ENCODE measurements around the gene BCAS1.

The BCAS1 gene

GRCh38 chr20:53957451-53958172 is 112.8 kb downstream of the BCAS1 start:
- DNase-seq: no peak

- no peak for DNase-seq
These were observed 114.2 kb downstream of the BCAS1 start for GRCh38 chr20:53956013-53956715.

GRCh38 chr20:53954723-53955658 is 115.4 kb downstream of the BCAS1 start:
- DNase-seq: no peak

DNA sequence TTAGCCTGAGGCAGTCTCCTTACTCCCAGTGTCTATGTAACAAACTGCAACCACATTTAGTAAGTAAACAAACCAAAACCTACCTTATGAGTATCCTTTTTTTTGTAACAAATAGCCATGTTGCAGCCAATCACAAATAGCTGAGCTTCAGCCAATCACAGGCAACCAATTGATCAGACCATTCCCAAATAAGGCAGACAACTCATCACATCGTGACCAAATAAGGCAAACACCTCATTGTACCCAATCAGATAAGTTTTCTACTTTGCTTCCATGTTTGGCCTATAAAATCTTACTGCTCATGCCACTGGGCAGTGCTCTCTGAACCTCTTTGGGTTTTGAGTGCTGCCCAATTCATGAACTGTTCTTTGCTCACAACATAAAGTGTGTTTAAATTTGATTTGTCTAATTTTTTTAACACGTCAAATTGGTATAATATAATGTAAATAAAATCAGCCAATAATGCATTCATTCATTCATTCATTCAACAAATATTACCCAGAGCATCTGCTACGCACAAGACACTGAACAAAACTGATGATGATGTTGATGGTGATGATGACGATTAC is 117.8 kb downstream of the BCAS1 start:
- DNase-seq: no peak

GRCh38 chr20:53950578-53950977 is 119.8 kb downstream of the BCAS1 start:
- no peak for DNase-seq

GRCh38 chr20:53950031-53950430 is 120.4 kb downstream of the BCAS1 start:
- DNase-seq: no peak

GRCh38 chr20:53949319-53949839 is 121.0 kb downstream of the BCAS1 start:
- DNase-seq: peak; percentile 69

GRCh38 chr20:53948383-53949318 is 121.7 kb downstream of the BCAS1 start:
- no peak for DNase-seq

DNA sequence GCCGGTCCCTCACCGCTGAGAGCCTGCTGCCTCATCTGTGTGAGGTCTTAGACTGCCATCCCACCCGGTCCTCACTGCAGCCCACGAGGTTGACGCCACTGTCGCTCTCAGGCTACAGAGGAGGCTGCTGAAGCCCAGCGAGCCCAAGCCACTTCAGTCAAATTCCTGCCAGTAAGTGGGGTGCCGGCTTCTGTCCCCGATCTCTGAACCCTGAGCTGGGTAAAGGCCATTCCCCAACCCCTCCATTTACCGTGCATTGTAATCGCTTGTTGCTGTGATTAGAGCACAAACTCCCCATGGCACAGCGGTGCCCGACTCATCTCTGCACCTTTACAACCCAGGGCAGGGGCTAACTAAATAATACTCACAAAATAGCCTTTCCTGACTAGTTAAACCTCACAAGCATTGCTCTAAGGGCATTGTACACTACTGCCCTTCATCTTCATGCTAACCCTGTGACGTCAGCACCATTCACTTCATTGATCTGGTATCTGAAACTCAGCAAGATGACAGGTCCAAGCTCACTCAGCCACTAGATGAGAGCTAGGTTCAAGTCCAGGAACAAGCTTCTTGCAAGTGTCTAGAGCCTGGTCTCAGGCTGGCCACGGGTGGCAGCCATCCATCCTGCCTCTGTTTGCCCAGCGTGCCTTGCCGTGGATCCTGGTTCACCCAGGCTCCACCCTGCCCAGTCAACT is 122.7 kb downstream of the BCAS1 start:
- no peak for DNase-seq

GRCh38 chr20:53946106-53946505 is 124.3 kb downstream of the BCAS1 start:
- DNase-seq: no peak

DNA sequence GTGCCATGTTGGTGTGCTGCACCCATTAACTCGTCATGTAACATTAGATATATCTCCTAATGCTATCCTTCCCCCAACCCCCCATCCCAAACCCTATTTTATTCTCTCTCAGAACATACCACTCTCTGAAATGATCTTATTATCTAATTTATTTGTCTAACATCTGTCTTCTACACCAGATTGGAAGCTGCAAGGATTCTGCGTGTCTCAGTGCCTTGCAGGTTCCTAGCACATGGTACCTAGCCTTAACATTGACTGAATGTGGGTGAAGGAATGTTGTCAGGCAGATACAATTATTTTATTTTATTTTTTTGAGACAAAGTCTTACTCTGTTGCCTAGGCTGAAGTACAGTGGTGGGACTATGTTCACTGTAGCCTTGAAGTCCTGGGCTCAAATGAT is 124.9 kb downstream of the BCAS1 start:
- no peak for DNase-seq

GRCh38 chr20:53944796-53945195 is 125.6 kb downstream of the BCAS1 start:
- no peak for DNase-seq

- peak; percentile 38 for DNase-seq
These were observed 126.7 kb downstream of the BCAS1 start for GRCh38 chr20:53943522-53944291.

GRCh38 chr20:53942973-53943372 is 127.4 kb downstream of the BCAS1 start:
- no peak for DNase-seq

DNA sequence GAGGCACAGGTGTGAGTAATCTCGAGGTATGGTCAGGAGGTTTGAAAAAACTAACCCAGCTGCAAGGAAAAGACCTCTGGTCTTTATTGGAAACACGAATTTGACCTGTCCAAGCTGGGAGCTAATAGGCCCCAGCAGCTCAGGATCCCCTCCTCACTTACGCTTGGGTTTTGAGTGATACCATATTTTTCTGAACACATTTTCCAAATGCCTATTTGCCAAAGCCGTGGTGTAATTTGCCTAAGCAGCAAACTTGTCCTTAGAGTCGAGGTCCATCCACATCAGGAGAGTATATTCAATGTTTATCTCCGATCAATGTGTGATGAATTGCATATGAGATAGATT is 128.0 kb downstream of the BCAS1 start:
- no peak for DNase-seq

DNA sequence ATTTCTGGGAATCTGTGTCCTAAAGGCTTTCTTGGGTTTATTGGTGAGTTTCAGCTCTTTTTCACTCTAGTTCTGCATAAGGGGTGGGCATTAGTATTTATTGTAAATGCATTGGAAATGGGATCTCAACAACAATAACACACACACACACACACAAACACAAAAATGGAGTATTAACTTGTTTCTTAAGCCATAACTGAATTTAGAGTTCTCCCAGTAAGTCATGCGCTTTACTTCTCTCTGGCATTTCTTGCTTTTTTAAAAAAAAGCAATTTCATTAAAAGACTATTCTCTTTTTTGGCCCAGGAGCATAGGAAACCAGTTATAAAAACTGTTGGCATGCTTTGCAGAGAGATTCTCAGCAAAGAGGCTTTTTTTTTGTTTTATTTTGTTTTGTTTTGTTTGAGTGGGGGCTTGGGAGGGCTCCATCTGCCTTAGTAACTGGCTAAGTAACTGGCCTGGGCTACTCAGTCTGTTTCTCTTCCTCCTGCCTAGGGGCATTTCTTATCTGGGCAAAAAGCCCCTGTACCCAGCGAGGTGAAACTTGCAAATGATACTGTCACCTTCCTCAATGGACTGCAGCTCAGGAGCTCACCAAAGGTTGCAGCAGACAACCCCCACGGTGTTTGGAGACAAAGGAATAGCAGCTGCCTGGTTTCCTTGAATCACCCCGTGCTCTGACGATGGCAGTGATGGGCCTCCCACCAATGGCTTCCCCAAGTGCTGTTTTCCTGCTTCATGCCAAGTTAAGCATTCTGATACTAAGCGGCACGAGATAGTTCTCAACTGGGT is 128.5 kb downstream of the BCAS1 start:
- no peak for DNase-seq

DNA sequence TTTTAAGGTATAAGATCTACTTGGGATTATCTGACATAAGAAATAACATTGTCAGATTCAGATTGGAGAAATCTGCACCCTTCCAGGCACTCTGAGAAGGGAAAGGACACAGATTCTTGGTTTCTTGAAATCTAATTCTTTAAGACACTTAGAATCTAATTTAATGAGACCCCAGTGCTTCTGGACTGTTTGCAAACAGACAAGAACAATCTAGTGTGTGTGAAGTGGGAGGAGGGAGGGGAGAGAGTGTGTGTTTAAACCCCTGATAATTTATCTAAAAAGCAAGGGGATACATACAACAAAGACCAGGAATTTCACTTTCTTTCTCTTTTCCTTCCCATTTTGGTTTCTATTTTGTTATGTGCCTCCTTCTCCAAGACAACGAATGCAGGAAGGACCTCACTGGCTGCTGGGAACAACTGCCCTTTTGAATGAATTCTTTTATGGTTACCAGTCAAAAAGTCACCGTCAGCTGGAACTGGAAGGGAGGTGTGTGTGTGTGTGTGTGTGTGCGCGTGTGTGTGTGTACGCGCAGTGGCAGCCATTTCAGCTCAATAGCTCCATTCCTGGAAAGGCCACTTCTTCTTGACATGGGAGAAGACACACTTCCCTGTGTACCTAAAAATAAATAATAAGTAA is 129.4 kb downstream of the BCAS1 start:
- no peak for DNase-seq

DNA sequence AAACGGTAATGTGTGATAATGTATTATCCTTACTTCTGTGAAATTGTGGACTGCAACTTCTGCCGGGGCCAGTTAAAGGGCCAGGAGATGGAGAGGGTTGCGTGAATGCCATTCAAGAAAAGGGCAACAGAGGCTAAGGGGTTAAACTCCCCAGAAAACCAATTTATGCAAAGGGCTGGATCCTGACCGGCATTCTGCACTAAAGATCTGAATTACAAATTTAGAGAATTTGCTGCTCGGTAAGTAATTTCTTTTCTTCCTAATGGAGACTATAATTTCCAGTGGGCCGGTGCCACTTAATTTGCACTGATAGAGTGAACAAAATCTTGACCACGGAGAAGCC is 130.1 kb downstream of the BCAS1 start:
- no peak for DNase-seq

All from activated CD4-positive, alpha-beta T cell treated with anti-CD3 and anti-CD28 coated beads, Interleukin-2, amount 50 U/mL, for 1 hour (primary cell).